ENCODE results near the gene CDK12. TPM values are rescaled to one million over a fixed set of nuclear protein-coding genes. Genes with fewer than 3 reads are reported as not detected.
A peak's percentile ranks its signal among the peaks of the same experiment; 100 is the strongest.

The CDK12 gene
- total and polyA plus RNA-seq, 2 experiments from 2014 or later = 20.9 to 55.3 TPM

- Mint-ChIP-seq H3K36me3 (ENCODE audit: low read depth) (no peaks in the 10 kb centered on the region), H3K4me3 (peak overlapping the region; percentile 60; the same call in 2 of the 3 replicates), H3K9me3 (no peaks in the 10 kb centered on the region), H3K27me3 (ENCODE audit: insufficient read depth, low read depth, poor library complexity) (peaks cover 14% of the 10 kb centered on the region), H3K27ac (peak overlapping the region; percentile 69; the same call in 1 of the 2 replicates), H3K4me1 (peaks cover 40% of the 10 kb centered on the region)
- Histone ChIP-seq H3K4me2 (peak overlapping the region; percentile 79), H4K20me1 (replicated peaks; ENCODE audit: insufficient read depth) (no peaks in the 10 kb centered on the region), H3K27ac (ENCODE audit: low read depth) (no peak overlapping the region), H2AFZ (peak overlapping the region; percentile 86), H3K4me1 (ENCODE audit: insufficient read depth) (peaks cover 38% of the 10 kb centered on the region), H3K27me3 (ENCODE audit: insufficient read depth) (no peaks in the 10 kb centered on the region), H3K9me2 (ENCODE audit: insufficient read depth) (no peaks in the 10 kb centered on the region), H3K79me2 (replicated peaks; ENCODE audit: insufficient read depth) (no peaks in the 10 kb centered on the region), H3K36me3 (ENCODE audit: insufficient read depth) (no peaks in the 10 kb centered on the region), H3K4me3 (peak overlapping the region; percentile 40; the same call in 1 of the 2 replicates), H3F3A (replicated peaks; ENCODE audit: low read depth) (peaks cover 8% of the 10 kb centered on the region)
- no peak for DNase-seq (ENCODE audit: low spot score)
- TF ChIP-seq STAT1 (IDR thresholded peaks at IDR 0.05; ENCODE audit: unreplicated experiment) (no peak), REST (IDR thresholded peaks at IDR 0.05; ENCODE audit: unreplicated experiment) (no peak), CTCF (conservative IDR thresholded peaks at IDR 0.05; ENCODE audit: low read depth in 2 of 2) (no peak), ZNF331 (CRISPR knock-in tag; IDR thresholded peaks at IDR 0.05; ENCODE audit: low read depth) (no peak)
- no peak for ATAC-seq
These were observed 118.8 kb downstream of the CDK12 start for GRCh38 chr17:39580082-39580468.

DNA sequence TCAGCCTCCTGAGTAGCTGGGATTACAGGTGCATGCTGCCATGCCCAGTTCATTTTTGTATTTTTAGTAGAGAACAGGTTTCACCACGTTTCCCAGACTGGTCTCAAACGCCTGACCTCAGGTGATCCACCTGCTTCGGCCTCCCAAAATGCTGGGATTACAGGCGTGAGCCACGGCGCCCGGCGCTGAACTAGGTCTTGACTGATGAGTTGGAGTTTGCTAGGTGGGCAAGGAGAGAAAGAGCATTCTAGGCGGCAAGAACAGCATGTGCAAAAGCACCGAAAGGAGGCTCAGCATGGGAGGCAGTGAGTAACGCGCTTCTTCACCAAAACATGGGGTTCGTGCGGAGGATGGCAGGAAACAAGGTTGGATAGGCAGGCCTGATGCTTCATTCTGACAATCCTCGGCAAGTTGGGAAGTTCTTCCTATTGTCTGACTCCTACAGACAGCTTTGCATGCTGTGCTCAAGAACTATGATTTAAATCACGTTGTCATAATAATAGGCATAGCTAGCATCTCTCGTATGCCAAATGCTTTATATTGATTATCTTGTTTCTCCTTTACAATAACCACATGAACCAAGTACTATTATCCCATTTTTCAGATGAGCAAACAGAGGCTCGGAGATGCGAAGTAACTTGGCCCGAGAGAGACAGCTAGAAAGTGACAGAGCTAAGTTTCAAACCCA lies 119.9 kb downstream of the CDK12 start:
- Histone ChIP-seq H3F3A (replicated peaks; ENCODE audit: low read depth) (peaks cover 6% of the 10 kb centered on the region; the same call in 1 of the 2 replicates), H3K4me1 (ENCODE audit: insufficient read depth) (peaks cover 35% of the 10 kb centered on the region), H3K4me2 (no peak overlapping the region), H3K27ac (ENCODE audit: low read depth) (no peak overlapping the region), H3K79me2 (replicated peaks; ENCODE audit: insufficient read depth) (no peaks in the 10 kb centered on the region), H4K20me1 (replicated peaks; ENCODE audit: insufficient read depth) (no peaks in the 10 kb centered on the region), H3K9me2 (ENCODE audit: insufficient read depth) (no peaks in the 10 kb centered on the region), H2AFZ (no peak overlapping the region), H3K4me3 (no peak overlapping the region), H3K27me3 (ENCODE audit: insufficient read depth) (no peaks in the 10 kb centered on the region), H3K36me3 (ENCODE audit: insufficient read depth) (no peaks in the 10 kb centered on the region)
- Mint-ChIP-seq H3K27me3 (ENCODE audit: insufficient read depth, low read depth, poor library complexity) (peaks cover 13% of the 10 kb centered on the region), H3K4me1 (peaks cover 36% of the 10 kb centered on the region), H3K4me3 (no peak overlapping the region), H3K9me3 (no peaks in the 10 kb centered on the region), H3K27ac (no peak overlapping the region), H3K36me3 (ENCODE audit: low read depth) (no peaks in the 10 kb centered on the region)
- DNase-seq (ENCODE audit: low spot score) (no peak), ATAC-seq (no peak)
- TF ChIP-seq EZH2phosphoT487 (IDR thresholded peaks at IDR 0.05; ENCODE audit: unreplicated experiment) (no peak), STAT1 (IDR thresholded peaks at IDR 0.05; ENCODE audit: unreplicated experiment) (no peak), JUNB (IDR thresholded peaks at IDR 0.05; ENCODE audit: unreplicated experiment) (no peak), NANOG (IDR thresholded peaks at IDR 0.05; ENCODE audit: borderline replicate concordance) (no peak)
- TF ChIP-seq, protein P1, sequence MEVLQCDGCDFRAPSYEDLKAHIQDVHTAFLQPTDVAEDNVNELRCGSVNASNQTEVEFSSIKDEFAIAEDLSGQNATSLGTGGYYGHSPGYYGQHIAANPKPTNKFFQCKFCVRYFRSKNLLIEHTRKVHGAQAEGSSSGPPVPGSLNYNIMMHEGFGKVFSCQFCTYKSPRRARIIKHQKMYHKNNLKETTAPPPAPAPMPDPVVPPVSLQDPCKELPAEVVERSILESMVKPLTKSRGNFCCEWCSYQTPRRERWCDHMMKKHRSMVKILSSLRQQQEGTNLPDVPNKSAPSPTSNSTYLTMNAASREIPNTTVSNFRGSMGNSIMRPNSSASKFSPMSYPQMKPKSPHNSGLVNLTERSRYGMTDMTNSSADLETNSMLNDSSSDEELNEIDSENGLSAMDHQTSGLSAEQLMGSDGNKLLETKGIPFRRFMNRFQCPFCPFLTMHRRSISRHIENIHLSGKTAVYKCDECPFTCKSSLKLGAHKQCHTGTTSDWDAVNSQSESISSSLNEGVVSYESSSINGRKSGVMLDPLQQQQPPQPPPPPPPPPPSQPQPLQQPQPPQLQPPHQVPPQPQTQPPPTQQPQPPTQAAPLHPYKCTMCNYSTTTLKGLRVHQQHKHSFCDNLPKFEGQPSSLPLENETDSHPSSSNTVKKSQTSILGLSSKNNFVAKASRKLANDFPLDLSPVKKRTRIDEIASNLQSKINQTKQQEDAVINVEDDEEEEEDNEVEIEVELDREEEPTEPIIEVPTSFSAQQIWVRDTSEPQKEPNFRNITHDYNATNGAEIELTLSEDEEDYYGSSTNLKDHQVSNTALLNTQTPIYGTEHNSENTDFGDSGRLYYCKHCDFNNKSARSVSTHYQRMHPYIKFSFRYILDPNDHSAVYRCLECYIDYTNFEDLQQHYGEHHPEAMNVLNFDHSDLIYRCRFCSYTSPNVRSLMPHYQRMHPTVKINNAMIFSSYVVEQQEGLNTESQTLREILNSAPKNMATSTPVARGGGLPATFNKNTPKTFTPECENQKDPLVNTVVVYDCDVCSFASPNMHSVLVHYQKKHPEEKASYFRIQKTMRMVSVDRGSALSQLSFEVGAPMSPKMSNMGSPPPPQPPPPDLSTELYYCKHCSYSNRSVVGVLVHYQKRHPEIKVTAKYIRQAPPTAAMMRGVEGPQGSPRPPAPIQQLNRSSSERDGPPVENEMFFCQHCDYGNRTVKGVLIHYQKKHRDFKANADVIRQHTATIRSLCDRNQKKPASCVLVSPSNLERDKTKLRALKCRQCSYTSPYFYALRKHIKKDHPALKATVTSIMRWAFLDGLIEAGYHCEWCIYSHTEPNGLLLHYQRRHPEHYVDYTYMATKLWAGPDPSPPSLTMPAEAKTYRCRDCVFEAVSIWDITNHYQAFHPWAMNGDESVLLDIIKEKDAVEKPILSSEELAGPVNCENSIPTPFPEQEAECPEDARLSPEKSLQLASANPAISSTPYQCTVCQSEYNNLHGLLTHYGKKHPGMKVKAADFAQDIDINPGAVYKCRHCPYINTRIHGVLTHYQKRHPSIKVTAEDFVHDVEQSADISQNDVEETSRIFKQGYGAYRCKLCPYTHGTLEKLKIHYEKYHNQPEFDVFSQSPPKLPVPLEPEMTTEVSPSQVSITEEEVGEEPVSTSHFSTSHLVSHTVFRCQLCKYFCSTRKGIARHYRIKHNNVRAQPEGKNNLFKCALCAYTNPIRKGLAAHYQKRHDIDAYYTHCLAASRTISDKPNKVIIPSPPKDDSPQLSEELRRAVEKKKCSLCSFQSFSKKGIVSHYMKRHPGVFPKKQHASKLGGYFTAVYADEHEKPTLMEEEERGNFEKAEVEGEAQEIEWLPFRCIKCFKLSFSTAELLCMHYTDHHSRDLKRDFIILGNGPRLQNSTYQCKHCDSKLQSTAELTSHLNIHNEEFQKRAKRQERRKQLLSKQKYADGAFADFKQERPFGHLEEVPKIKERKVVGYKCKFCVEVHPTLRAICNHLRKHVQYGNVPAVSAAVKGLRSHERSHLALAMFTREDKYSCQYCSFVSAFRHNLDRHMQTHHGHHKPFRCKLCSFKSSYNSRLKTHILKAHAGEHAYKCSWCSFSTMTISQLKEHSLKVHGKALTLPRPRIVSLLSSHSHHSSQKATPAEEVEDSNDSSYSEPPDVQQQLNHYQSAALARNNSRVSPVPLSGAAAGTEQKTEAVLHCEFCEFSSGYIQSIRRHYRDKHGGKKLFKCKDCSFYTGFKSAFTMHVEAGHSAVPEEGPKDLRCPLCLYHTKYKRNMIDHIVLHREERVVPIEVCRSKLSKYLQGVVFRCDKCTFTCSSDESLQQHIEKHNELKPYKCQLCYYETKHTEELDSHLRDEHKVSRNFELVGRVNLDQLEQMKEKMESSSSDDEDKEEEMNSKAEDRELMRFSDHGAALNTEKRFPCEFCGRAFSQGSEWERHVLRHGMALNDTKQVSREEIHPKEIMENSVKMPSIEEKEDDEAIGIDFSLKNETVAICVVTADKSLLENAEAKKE (CRISPR knock-in tag; IDR thresholded peaks at IDR 0.05) = no peak
